ENCODE results near the gene MSH5. TPM values are rescaled to one million over a fixed set of nuclear protein-coding genes. Genes with fewer than 3 reads are reported as not detected.

MSH5 gene
- total and polyA plus RNA-seq, 9 of the 15 experiments (the other 6 are each of a cell fraction or from before 2014, with no cell fraction given) = 12.5 to 104 (median 46.6) TPM

GRCh38 chr6:31702819-31703716, 36.7 kb upstream of the MSH5 start, which contains the start of gene ABHD16A (continued):
- TF ChIP-seq ZBTB49 (CRISPR knock-in tag; IDR thresholded peaks at IDR 0.05; ENCODE audit: borderline replicate concordance) (no peak), SRSF9 (IDR thresholded peaks at IDR 0.05; ENCODE audit: borderline replicate concordance, low read depth, low read length) (no peak), CHD7 (IDR thresholded peaks at IDR 0.05; ENCODE audit: low read depth, low read length) (no peak), PHF8 (IDR thresholded peaks at IDR 0.05; ENCODE audit: borderline replicate concordance, low read length) (peak; percentile 98), CREB5 (CRISPR knock-in tag; IDR thresholded peaks at IDR 0.05) (no peak), SMARCA4 (IDR thresholded peaks at IDR 0.05) (peak; percentile 21; the same call in 1 of the 2 replicates), ZBTB5 (IDR thresholded peaks at IDR 0.05) (no peak), FOXA1 (IDR thresholded peaks at IDR 0.05; ENCODE audit: borderline replicate concordance) (no peak)
